Endothelial cell (in vitro differentiated cells): ENCODE measurements around the gene CLEC10A. TPM values are rescaled to one million over a fixed set of nuclear protein-coding genes. Genes with fewer than 3 reads are reported as not detected.
A peak's percentile ranks its signal among the peaks of the same experiment; 100 is the strongest.

ENCODE experiments used
- DNase-seq: peaks from one replicate; pipeline ENCODE4 v3.0.0; 2021; ENCODE audit warnings: low spot score
- H3K27ac Mint-ChIP-seq: one replicate; pipeline ENCODE4 v1.8.0; 2021; ENCODE audit warnings: mixed read lengths, inconsistent platforms; ENCODE audit not compliant: unreplicated experiment
- H3K27me3 Mint-ChIP-seq: one replicate; pipeline ENCODE4 v1.8.0; 2021; ENCODE audit warnings: mild to moderate bottlenecking, moderate library complexity, mixed read lengths, inconsistent platforms; ENCODE audit not compliant: unreplicated experiment
- H3K36me3 Mint-ChIP-seq: one replicate; pipeline ENCODE4 v1.8.0; 2021; ENCODE audit warnings: mild to moderate bottlenecking, low read depth, mixed read lengths, inconsistent platforms; ENCODE audit not compliant: unreplicated experiment
- H3K4me1 Mint-ChIP-seq: one replicate; pipeline ENCODE4 v1.8.0; 2021; ENCODE audit warnings: mild to moderate bottlenecking, mixed read lengths, inconsistent platforms; ENCODE audit not compliant: unreplicated experiment
- H3K4me3 Mint-ChIP-seq: one replicate; pipeline ENCODE4 v1.8.0; 2021; ENCODE audit warnings: mild to moderate bottlenecking, mixed read lengths, inconsistent platforms; ENCODE audit not compliant: unreplicated experiment
- H3K9me3 Mint-ChIP-seq: one replicate; pipeline ENCODE4 v1.8.0; 2021; ENCODE audit warnings: mixed read lengths, inconsistent platforms; ENCODE audit not compliant: unreplicated experiment
- total RNA-seq: library from RNA; stranded (reverse); fragmentation: NEBNext Ultra II Directional; extraction: Animal tissue kit (Norgen Biotek cat#: 25700); gene quantifications from one replicate; pipeline ENCODE4 v1.2.1, GENCODE V29; 2021; ENCODE audit not compliant: unreplicated experiment
- TF ChIP-seq, protein P1 (sequence below): fragments of 200-600 bp; sonication (generic); IDR thresholded peaks from one replicate; pipeline ENCODE4 v1.5.0; 2021; ENCODE audit warnings: antibody characterized with exemption; ENCODE audit not compliant: unreplicated experiment

CLEC10A gene
- total RNA-seq, 1 donor from 2014 or later = 30.4 TPM

DNA sequence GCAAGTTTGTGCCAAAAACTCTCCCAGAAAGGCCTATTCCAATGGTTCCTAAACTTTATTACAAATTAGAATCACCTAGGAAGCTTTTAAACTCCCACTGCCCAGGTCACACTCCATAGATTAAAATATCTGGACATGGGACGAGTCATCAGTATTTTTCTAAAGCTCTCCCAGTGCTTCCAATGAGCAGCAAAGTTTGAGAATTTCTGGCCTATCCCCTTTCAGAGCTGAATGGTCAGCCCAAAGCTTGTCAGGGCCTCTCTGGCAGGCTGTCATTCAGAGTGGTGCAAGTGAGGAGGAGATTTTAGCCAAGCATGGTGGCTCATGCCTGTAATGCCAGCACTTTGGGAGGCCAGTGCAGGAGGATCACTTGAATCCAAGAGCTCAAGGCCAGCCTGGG, 54.8 kb downstream of the CLEC10A start:
- DNase-seq = no peak
- peaks cover 35% of the 10 kb centered on the region for H3K27me3 Mint-ChIP-seq

More for the DNA sequence above, 54.8 kb downstream of the CLEC10A start:
- H3K4me3 Mint-ChIP-seq = peak overlapping the region; percentile 100
- peaks cover 71% of the 10 kb centered on the region for H3K36me3 Mint-ChIP-seq
- peak overlapping the region; percentile 74 for H3K27ac Mint-ChIP-seq
- no peaks in the 10 kb centered on the region for H3K9me3 Mint-ChIP-seq
- peaks cover 86% of the 10 kb centered on the region for H3K4me1 Mint-ChIP-seq
- TF ChIP-seq, protein P1, sequence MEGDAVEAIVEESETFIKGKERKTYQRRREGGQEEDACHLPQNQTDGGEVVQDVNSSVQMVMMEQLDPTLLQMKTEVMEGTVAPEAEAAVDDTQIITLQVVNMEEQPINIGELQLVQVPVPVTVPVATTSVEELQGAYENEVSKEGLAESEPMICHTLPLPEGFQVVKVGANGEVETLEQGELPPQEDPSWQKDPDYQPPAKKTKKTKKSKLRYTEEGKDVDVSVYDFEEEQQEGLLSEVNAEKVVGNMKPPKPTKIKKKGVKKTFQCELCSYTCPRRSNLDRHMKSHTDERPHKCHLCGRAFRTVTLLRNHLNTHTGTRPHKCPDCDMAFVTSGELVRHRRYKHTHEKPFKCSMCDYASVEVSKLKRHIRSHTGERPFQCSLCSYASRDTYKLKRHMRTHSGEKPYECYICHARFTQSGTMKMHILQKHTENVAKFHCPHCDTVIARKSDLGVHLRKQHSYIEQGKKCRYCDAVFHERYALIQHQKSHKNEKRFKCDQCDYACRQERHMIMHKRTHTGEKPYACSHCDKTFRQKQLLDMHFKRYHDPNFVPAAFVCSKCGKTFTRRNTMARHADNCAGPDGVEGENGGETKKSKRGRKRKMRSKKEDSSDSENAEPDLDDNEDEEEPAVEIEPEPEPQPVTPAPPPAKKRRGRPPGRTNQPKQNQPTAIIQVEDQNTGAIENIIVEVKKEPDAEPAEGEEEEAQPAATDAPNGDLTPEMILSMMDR = no peak

Other genes starting within 250 kb of the CLEC10A start
- gene TEKT1, start 248.5 kb downstream of the CLEC10A start, total RNA-seq = 1.2 TPM
- not detected for gene ALOX12, start 84.2 kb downstream of the CLEC10A start, total RNA-seq
- gene RNASEK, start 67.6 kb downstream of the CLEC10A start, total RNA-seq = 249 TPM
- gene BCL6B, start 57.2 kb downstream of the CLEC10A start, total RNA-seq = 271 TPM
- 25.8 TPM for gene SLC16A13, start 44.2 kb downstream of the CLEC10A start, total RNA-seq
- gene SLC16A11, start 36.2 kb downstream of the CLEC10A start, total RNA-seq = 0.33 TPM
- 0.41 TPM for gene ASGR2, start 34.6 kb upstream of the CLEC10A start, total RNA-seq
- gene ASGR1, start 99.1 kb upstream of the CLEC10A start, total RNA-seq = 23.9 TPM
- gene DLG4, start 139.6 kb upstream of the CLEC10A start, total RNA-seq = 44.3 TPM
- 281 TPM for gene ACADVL, start 139.7 kb upstream of the CLEC10A start, total RNA-seq
- gene DVL2, start 154.3 kb upstream of the CLEC10A start, total RNA-seq = 58.2 TPM
- gene PHF23, start 159.2 kb upstream of the CLEC10A start, total RNA-seq = 80.9 TPM
- gene GABARAP, start 162.2 kb upstream of the CLEC10A start, total RNA-seq = 418 TPM
- gene CTDNEP1, start 171.5 kb upstream of the CLEC10A start, total RNA-seq = 148 TPM
- 36.9 TPM for gene ELP5, start 172.0 kb upstream of the CLEC10A start, total RNA-seq
- gene CLDN7, start 182.2 kb upstream of the CLEC10A start, total RNA-seq = 65.7 TPM
- gene SLC2A4, start 201.5 kb upstream of the CLEC10A start, total RNA-seq = 2.2 TPM
- 14.6 TPM for gene YBX2, start 214.4 kb upstream of the CLEC10A start, total RNA-seq
- gene EIF5A, start 227.4 kb upstream of the CLEC10A start, total RNA-seq = 362 TPM
- 56.8 TPM for gene GPS2, start 235.1 kb upstream of the CLEC10A start, total RNA-seq
- gene NEURL4, start 249.1 kb upstream of the CLEC10A start, total RNA-seq = 55.7 TPM